GM12891 (cell line): ENCODE measurements around the gene PTPRN2.

Source experiments
- PAX5 ChIP-seq: IDR thresholded peaks from 2 replicates; pipeline ENCODE4 v1.6.1; 2011; ENCODE audit warnings: low read length, moderate library complexity, mild to moderate bottlenecking; ENCODE audit not compliant: insufficient read depth, severe bottlenecking
- POLR2A ChIP-seq: IDR thresholded peaks from 2 replicates; pipeline ENCODE4 v1.6.1; 2011; ENCODE audit warnings: low read depth, low read length, control low read depth
- POLR2AphosphoS5 ChIP-seq: IDR thresholded peaks from 2 replicates; pipeline ENCODE4 v1.6.1; 2011; ENCODE audit warnings: low read depth, low read length, control low read depth
- POU2F2 ChIP-seq: IDR thresholded peaks from 2 replicates; pipeline ENCODE4 v1.6.1; 2011; ENCODE audit warnings: low read depth, mild to moderate bottlenecking, control low read depth, low read length, moderate library complexity
- SPI1 ChIP-seq: IDR thresholded peaks from 2 replicates; pipeline ENCODE4 v1.6.1; 2011; ENCODE audit warnings: low read depth, low read length, control low read depth
- TAF1 ChIP-seq: IDR thresholded peaks from 2 replicates; pipeline ENCODE4 v1.6.1; 2011; ENCODE audit warnings: low read depth, low read length, control low read depth

DNA sequence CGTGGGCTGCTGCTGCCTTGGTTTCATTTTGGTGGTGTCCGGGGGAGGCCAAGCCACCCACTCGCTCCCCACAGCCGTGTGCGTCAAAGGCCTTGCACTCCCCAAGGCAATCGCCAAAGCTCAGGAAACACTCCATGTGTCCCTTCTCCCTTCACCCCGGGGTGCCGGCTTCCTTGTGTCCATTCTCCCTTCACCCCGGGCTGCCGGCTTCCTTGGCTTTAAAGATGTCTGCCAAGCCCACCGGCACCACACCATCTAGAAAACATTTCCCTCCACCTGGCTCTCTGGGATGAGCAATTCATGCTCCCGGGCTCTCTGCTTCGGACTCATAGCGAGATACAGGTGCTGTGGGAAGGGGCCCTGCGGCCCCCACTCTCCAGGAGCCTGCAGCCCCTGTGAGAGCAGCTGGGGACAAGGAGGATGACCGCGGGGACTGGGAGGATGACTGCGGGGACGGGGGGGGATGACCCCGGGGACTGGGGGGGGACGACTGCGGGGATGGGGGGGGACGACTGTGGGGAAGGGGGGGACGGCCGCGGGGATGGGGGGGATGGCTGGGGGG is 928.7 kb downstream of the PTPRN2 start:
- TF ChIP-seq TAF1 = no peak
- no peak for TF ChIP-seq POLR2AphosphoS5
- no peak for TF ChIP-seq POLR2A
- TF ChIP-seq SPI1 = no peak
- no peak for TF ChIP-seq POU2F2
- no peak for TF ChIP-seq PAX5
